HUES64 (cell line): ENCODE measurements around the gene SCD5.

ENCODE experiments used
- H3K27ac ChIP-seq: 2 replicates; pipeline ENCODE4 v1.7.0; 2013; ENCODE audit warnings: low read depth, low read length, inconsistent platforms
- H3K27me3 ChIP-seq: 2 replicates; pipeline ENCODE4 v1.6.1; 2013; ENCODE audit warnings: mild to moderate bottlenecking, low read length; ENCODE audit not compliant: insufficient read depth
- H3K36me3 ChIP-seq: 2 replicates; pipeline ENCODE4 v1.6.1; 2013; ENCODE audit warnings: mild to moderate bottlenecking, low read length; ENCODE audit not compliant: insufficient read depth
- H3K4me1 ChIP-seq: 2 replicates; pipeline ENCODE4 v1.6.1; 2013; ENCODE audit warnings: mild to moderate bottlenecking, low read length, moderate library complexity; ENCODE audit not compliant: insufficient read depth
- H3K4me3 ChIP-seq: 2 replicates; pipeline ENCODE4 v1.5.1; 2013; ENCODE audit warnings: mild to moderate bottlenecking, low read length, moderate library complexity
- H3K9ac ChIP-seq: 2 replicates; pipeline ENCODE4 v1.6.1; 2013; ENCODE audit warnings: mild to moderate bottlenecking, low read depth, low read length
- H3K9me3 ChIP-seq: 2 replicates; pipeline ENCODE4 v1.6.1; 2013; ENCODE audit warnings: low read depth, low read length; ENCODE audit not compliant: insufficient read depth
- WGBS: fragments of 150-250, 120-280 bp; methylation state at CpG from one replicate; pipeline ENCODE4 v1.1.7; 2013; ENCODE audit warnings: missing lambda C conversion rate; 5-methylcytosine and 5-hydroxymethylcytosine counted together

SCD5 gene

DNA sequence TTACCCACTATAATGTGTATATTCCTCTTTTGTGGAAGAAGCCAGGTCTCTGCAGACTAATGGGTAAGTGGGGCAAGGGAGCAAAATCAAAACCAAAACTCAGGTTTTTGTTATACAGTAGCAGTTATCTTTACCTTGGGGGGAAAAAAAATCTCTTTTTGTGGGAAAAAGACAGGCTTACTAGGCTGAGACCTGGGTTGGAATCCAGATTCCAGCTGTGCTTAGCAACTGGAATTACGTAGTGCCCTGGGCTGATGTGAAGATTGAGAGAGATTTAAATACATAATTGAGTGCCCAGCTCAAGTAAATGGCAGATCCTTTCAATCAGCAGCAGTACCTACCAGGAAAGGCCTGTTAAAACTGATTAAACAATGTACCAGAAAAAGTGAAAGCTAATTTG, 15.4 kb upstream of the SCD5 start:
- no peak overlapping the region for H3K9ac ChIP-seq
- H3K4me3 ChIP-seq = no peak overlapping the region
- no peaks in the 10 kb centered on the region for H3K9me3 ChIP-seq
- peaks cover 11% of the 10 kb centered on the region for H3K4me1 ChIP-seq
- 59% methylated on average over 1 of the region's 1 CpG for WGBS
- H3K27me3 ChIP-seq = peaks cover 58% of the 10 kb centered on the region
- H3K36me3 ChIP-seq = peaks cover 14% of the 10 kb centered on the region
- H3K27ac ChIP-seq = no peak overlapping the region

DNA sequence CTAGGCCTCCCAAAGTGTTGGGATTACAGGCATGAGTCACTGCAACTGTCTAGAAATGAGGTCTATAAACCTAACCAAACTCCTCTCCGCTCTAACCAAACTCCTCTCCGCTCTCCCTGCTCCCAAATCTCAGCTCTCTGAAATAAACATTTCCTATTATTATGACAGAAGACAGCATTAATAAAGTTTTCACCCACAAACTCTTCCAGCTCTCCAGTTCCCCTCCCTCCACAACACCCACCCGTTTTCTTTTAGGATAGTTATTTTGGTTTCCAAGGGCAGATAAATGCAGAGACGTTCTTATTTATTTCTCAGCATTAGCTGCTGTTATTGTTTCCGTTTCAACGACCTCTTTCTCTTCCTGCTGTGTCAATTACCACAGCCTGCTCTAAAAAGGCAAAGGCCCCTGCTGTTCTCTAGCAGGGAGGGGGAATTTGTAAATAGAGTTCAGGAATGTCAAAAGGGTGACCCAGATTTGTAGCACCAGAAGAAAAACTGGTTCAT, 13.3 kb upstream of the SCD5 start:
- H3K4me1 ChIP-seq = peaks cover 11% of the 10 kb centered on the region
- no peak overlapping the region for H3K4me3 ChIP-seq
- no peak overlapping the region for H3K9ac ChIP-seq
- H3K27ac ChIP-seq = no peak overlapping the region
- H3K27me3 ChIP-seq = peaks cover 77% of the 10 kb centered on the region
- H3K36me3 ChIP-seq = no peaks in the 10 kb centered on the region
- 13% methylated on average over 5 of the region's 6 CpGs for WGBS
- H3K9me3 ChIP-seq = no peaks in the 10 kb centered on the region

DNA sequence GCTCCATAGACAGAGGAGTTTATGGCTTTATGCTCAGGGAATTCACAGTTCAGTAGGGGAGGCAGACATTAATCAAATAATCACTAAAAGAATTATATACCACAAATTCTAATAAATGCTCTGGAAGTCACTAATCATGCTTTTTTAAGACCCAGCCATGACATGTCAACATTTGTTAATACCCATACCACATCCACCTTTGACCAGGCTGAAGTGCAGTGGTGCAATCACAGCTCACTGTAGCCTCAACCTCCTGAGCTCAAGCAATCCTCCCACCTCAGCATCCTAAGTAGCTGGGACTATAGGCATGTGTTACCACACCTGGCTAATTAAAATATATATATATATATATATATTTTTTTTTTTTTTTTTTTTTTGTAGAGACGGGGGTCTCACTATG, 12.8 kb upstream of the SCD5 start:
- Histone ChIP-seq H3K4me1 (peaks cover 11% of the 10 kb centered on the region), H3K27ac (no peak overlapping the region), H3K4me3 (no peak overlapping the region), H3K9me3 (no peaks in the 10 kb centered on the region), H3K9ac (no peak overlapping the region), H3K27me3 (peaks cover 81% of the 10 kb centered on the region), H3K36me3 (no peaks in the 10 kb centered on the region)
- 67% methylated on average over 1 of the region's 1 CpG for WGBS

DNA sequence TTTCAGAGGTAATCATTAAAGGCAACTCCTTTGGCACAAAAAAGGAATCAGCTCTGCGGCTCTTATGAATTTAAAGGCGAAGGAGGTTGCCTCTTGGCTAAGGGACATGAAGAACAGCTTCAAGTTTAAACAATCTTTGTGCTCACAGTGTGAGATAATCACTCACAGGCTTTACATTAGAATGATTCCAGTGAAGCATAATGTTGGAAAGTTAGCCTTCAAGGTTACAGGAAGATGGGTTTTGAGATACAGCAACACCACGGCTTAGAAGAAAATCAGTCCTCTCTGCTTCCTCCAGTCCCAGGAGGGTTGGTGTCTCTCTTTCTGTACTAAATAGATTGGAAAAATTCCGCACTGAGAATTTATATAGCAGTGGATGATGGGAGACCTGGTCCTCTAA, 11.6 kb upstream of the SCD5 start:
- peaks cover 91% of the 10 kb centered on the region for H3K27me3 ChIP-seq
- H3K4me3 ChIP-seq = no peak overlapping the region
- no peaks in the 10 kb centered on the region for H3K36me3 ChIP-seq
- H3K4me1 ChIP-seq = peaks cover 11% of the 10 kb centered on the region
- no peak overlapping the region for H3K27ac ChIP-seq
- no peak overlapping the region for H3K9ac ChIP-seq
- no peaks in the 10 kb centered on the region for H3K9me3 ChIP-seq
- 71% methylated on average over 4 of the region's 4 CpGs for WGBS

DNA sequence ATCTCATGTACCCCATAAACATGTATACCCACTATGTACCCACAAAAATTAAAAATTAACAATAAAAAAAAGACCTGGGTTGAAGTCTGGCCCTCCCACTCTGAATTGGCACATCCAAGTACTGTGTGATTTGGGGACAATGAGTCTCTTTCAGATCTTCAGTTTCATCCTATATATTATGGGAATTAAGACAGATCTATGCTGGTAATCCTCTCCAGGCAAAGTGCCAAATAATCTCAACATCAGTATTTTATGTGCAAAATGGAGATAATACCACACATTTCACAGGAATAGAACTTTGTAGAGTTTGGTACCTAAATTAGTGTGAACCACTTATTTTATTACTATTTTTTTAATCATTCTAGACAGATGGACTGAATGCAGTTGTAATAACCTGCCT, 11.0 kb upstream of the SCD5 start:
- H3K4me3 ChIP-seq = no peak overlapping the region
- no peaks in the 10 kb centered on the region for H3K9me3 ChIP-seq
- no peaks in the 10 kb centered on the region for H3K36me3 ChIP-seq
- no peak overlapping the region for H3K9ac ChIP-seq
- peaks cover 91% of the 10 kb centered on the region for H3K27me3 ChIP-seq
- peaks cover 10% of the 10 kb centered on the region for H3K4me1 ChIP-seq
- no peak overlapping the region for H3K27ac ChIP-seq

DNA sequence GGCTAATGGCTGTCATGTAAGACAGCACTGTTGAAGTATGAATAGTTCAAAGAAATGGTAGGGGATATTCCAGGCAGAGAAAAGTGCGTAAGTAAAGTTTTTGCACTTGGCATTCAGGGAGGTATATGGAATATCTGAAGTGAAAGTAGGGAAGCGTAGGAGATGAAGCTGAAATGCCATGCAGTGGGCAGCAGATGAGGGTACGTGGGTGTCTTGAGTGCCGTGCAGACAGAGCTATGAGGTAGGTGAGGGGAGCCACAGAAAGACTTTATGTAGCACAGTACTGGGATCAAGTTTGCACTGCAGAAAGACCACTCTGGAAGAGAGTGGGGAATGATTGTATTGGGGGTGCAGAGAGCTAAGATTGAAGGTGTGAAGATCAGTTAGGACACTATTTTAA, 5.2 kb upstream of the SCD5 start:
- Histone ChIP-seq H3K4me1 (peaks cover 11% of the 10 kb centered on the region; the same call in 1 of the 2 replicates), H3K4me3 (no peak overlapping the region), H3K27me3 (peaks cover 97% of the 10 kb centered on the region), H3K27ac (no peak overlapping the region), H3K9me3 (no peaks in the 10 kb centered on the region), H3K36me3 (no peaks in the 10 kb centered on the region), H3K9ac (no peak overlapping the region)
- WGBS = 84% methylated on average over 4 of the region's 4 CpGs

DNA sequence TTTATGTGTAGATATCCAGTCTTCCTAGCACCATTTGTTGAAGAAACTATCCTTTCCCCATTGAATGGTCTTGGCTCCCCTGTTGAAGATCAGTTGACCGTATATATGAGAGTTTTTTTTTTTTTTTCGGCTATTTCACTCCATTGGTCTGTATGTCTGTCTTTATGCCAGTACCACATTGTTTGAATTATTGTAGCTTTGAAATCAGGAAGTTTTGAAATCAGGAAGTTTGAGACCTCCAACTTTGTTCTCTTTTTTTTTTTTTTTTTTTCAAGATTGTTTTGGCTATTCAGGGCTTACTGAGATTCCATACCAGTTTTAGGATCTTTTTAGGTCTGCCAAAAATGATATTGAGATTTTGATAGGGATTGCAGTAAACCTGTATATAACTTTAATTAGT, 4.3 kb upstream of the SCD5 start:
- peaks cover 11% of the 10 kb centered on the region; the same call in 1 of the 2 replicates for H3K4me1 ChIP-seq
- WGBS = 73% methylated on average over 2 of the region's 2 CpGs

DNA sequence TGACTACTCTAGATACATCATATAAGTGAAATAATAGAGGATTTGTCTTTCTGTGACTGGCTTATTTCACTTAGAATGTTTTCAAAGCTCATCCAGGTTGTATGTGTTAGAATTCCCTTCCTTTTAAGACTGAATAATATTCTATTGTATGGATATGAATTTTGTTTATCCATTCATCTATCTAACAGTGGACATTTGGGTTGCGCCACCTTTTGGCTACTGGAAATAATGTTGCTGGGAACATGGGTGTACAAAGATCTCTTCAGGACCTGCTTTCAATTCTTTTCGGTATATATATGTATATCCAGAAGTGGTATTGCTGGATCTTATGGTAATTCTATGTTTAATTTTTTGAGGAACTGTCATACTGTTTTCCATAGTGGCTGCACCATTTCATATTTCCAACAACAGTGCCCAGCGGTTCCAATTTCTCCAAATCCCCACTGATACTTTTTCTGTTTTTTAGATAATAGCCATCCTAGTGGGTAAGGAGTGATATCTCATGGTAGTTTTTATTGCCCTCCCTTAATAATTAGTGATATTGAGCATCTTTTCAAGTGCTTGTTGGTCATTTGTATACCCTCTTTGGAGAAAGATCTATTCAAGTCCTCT, 3.4 kb upstream of the SCD5 start:
- no peak overlapping the region for H3K4me3 ChIP-seq
- peaks cover 11% of the 10 kb centered on the region; the same call in 1 of the 2 replicates for H3K4me1 ChIP-seq
- H3K9me3 ChIP-seq = no peaks in the 10 kb centered on the region
- no peak overlapping the region for H3K27ac ChIP-seq
- peaks cover 98% of the 10 kb centered on the region for H3K27me3 ChIP-seq
- no peaks in the 10 kb centered on the region for H3K36me3 ChIP-seq
- 100% methylated on average over 1 of the region's 3 CpGs for WGBS
- H3K9ac ChIP-seq = no peak overlapping the region

More for the DNA sequence above, 4.3 kb upstream of the SCD5 start:
- no peaks in the 10 kb centered on the region for H3K9me3 ChIP-seq
- H3K9ac ChIP-seq = no peak overlapping the region
- H3K27ac ChIP-seq = no peak overlapping the region
- H3K4me3 ChIP-seq = no peak overlapping the region
- H3K36me3 ChIP-seq = no peaks in the 10 kb centered on the region
- peaks cover 98% of the 10 kb centered on the region for H3K27me3 ChIP-seq

DNA sequence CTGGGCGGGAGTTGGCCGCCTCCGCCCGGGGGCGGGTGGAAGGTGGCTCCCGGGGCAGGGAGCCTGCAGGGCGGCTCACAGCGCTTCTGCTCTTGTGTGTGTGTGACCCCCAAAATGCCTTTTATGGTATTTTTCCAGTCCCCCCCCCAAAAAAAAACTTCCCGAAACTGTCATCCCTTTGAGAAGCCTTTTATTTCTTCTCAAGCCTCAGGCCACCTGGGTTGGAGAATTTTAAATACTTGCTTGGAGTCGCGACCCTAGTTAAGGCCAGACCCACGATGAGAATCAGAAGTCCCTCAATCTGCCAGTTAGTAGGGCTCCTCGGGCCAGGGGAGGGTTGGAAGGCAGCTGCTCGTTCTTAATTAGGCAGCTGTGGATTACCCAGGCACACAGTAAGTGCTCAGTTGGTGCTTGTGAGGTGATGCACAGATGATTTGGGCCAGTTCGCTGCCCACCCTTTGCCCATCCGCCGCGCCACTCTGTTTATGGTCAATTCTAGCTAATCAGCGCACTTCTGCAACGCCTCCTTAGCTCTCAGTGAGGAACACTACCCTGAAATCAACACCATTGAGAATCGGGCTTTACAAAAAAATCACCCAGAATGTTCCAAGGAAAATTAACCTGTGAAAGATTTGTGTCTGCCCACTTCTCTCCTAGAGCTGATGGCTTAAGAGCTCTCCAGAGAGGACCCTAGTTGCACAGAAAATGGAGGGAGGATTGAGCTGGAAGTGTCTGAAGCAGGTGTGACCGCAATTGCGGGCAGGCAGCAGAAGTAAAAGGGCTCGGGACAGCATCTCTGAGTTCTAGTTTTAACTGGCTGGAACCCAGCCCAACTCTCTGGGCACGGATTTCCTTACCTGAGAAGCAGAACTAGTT, 648 bp upstream of the SCD5 start:
- Histone ChIP-seq H3K27ac (no peak overlapping the region), H3K9me3 (no peaks in the 10 kb centered on the region), H3K4me1 (peaks cover 17% of the 10 kb centered on the region; the same call in 1 of the 2 replicates), H3K27me3 (peaks cover 100% of the 10 kb centered on the region), H3K9ac (no peak overlapping the region), H3K36me3 (no peaks in the 10 kb centered on the region), H3K4me3 (peak overlapping the region; percentile 58)
- 10% methylated on average over 25 of the region's 25 CpGs for WGBS

DNA sequence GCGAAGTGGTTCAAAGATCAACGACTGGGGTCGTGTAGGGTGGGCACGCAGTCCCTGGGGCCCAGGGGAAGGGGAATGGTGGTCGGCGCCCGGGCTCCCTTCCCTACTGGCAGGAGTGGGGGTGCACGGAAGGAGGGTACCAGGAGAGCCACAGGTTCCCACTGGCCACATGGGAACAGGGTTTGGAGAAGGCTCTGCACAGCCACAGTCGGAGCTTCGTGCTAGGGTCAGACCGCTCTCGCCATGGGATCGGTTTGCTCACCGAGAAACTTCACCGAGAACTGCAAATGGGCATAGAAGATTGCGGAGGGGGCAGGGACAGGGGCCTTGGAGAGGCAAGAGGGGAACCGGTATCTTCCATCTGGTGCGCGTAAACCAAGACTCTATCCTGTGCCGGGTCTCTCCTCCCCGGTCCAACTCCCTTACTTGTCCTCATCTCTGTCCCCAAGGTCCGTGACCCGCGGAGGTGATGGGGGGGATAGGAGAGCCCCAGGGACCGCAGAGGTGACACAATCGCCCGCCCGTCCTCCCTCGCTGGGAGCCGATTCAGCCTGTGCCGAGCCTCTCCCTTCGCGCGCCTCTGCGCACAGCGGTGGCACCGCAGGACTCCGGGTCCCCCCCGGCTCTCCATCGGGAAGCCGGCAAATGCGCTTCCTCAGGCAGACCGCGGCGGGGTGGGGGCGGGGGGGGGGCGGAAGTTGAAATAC, 1.0 kb downstream of the SCD5 start:
- under 1% methylated on average over 47 of the region's 47 CpGs for WGBS
- H3K27ac ChIP-seq = no peak overlapping the region
- H3K4me3 ChIP-seq = peak overlapping the region; percentile 58
- H3K9ac ChIP-seq = no peak overlapping the region
- H3K9me3 ChIP-seq = no peaks in the 10 kb centered on the region
- peaks cover 17% of the 10 kb centered on the region; the same call in 1 of the 2 replicates for H3K4me1 ChIP-seq
- no peaks in the 10 kb centered on the region for H3K36me3 ChIP-seq
- H3K27me3 ChIP-seq = peaks cover 100% of the 10 kb centered on the region

DNA sequence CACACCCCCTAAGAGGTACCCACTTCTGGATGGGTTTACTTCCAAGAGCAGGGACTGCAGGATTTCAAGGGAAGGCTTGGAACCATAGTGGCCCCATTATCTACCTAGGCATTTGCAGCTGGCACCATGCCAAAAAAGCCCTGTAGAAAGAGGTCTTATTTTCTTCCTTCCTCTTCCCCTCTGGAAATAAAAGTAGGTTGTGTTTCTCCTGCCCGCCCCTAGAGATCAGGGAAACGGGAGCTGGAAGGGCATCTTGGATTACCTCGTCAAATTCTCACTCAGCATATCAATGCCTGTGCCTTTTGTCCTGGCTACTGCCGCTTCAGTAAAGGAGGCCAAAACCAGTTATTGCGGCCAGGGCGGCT, 1.6 kb downstream of the SCD5 start:
- Histone ChIP-seq H3K4me1 (peaks cover 17% of the 10 kb centered on the region; the same call in 1 of the 2 replicates), H3K9me3 (no peaks in the 10 kb centered on the region), H3K27me3 (peaks cover 100% of the 10 kb centered on the region), H3K36me3 (no peaks in the 10 kb centered on the region), H3K4me3 (peak overlapping the region; percentile 58), H3K9ac (no peak overlapping the region), H3K27ac (no peak overlapping the region)
- 2% methylated on average over 6 of the region's 6 CpGs for WGBS
